NOMO-1 treated with dmso at 0.1 percent for 144 hours (cell line): ENCODE data around the gene CARMIL3.
"Not testable (repeated sequence)": the region's sequence is repeated elsewhere in the genome, so short reads cannot be mapped to it uniquely, and the experiment has no call there.

ENCODE experiments used
- DNase-seq: peaks from one replicate; lab custom pipeline; 2025; ENCODE audit not compliant: unreplicated experiment; lab: John Stamatoyannopoulos, UW

CARMIL3 gene

GRCh38 chr14:24036963-24037657, 14.7 kb upstream of the CARMIL3 start:
- DNase-seq, result not testable (repeated sequence)

- no peak for DNase-seq
Observed at GRCh38 chr14:24037658-24038037, 14.2 kb upstream of the CARMIL3 start.

- no peak for DNase-seq
Observed at GRCh38 chr14:24038686-24039085, 13.1 kb upstream of the CARMIL3 start.

GRCh38 chr14:24040692-24041091, 11.1 kb upstream of the CARMIL3 start:
- DNase-seq, result no peak

GRCh38 chr14:24042746-24043145, 9.1 kb upstream of the CARMIL3 start:
- no peak for DNase-seq

- DNase-seq, result not testable (repeated sequence)
Observed at GRCh38 chr14:24049002-24049401, 2.8 kb upstream of the CARMIL3 start.

- not testable (repeated sequence) for DNase-seq
Observed at GRCh38 chr14:24050753-24051152, 1.1 kb upstream of the CARMIL3 start.

GRCh38 chr14:24051176-24051788, 527 bp upstream of the CARMIL3 start:
- DNase-seq, result no peak

GRCh38 chr14:24052656-24053547, 1.1 kb downstream of the CARMIL3 start:
- DNase-seq, result no peak

- no peak for DNase-seq
Observed at GRCh38 chr14:24053548-24054323, 1.9 kb downstream of the CARMIL3 start.

- DNase-seq, result no peak
Observed at GRCh38 chr14:24054324-24054641, 2.5 kb downstream of the CARMIL3 start.

- no peak for DNase-seq
Observed at GRCh38 chr14:24054646-24055045, 2.8 kb downstream of the CARMIL3 start.

- no peak for DNase-seq
Observed at GRCh38 chr14:24055971-24056799, 4.4 kb downstream of the CARMIL3 start.

- no peak for DNase-seq
Observed at GRCh38 chr14:24056800-24057184, 5.0 kb downstream of the CARMIL3 start.

- no peak for DNase-seq
Observed at GRCh38 chr14:24057271-24057670, 5.5 kb downstream of the CARMIL3 start.

- DNase-seq, result no peak
Observed at GRCh38 chr14:24057867-24058259, 6.1 kb downstream of the CARMIL3 start.

- peak; percentile 24 for DNase-seq
Observed at GRCh38 chr14:24058260-24058950, 6.6 kb downstream of the CARMIL3 start.

- no peak for DNase-seq
Observed at GRCh38 chr14:24058951-24059475, 7.2 kb downstream of the CARMIL3 start.

GRCh38 chr14:24059841-24060388, 8.1 kb downstream of the CARMIL3 start:
- no peak for DNase-seq
